Left lung (tissue), 10 donors: ENCODE results near the gene RPL13. TPM values are rescaled to one million over a fixed set of nuclear protein-coding genes. Genes with fewer than 3 reads are reported as not detected.
A peak's percentile ranks its signal among the peaks of the same experiment; 100 is the strongest.

Experiments used
- ATAC-seq: fragments of 200-7000 bp; cut with Tn5 transposase; one replicate; pipeline ENCODE4 v1.9.1; 2020; ENCODE audit warnings: moderate library complexity
- DNase-seq, 4 donors: peaks; one replicate each; pipeline ENCODE4 v3.0.0-alpha.2; 2013 to 2020
- H3K27ac ChIP-seq, 2 donors: fragments of 200-600 bp; sonication (generic) in 1 of 2; one replicate each; pipeline versions ENCODE4 v1.5.0 to v1.8.0; 2020 to 2021
- H3K27me3 ChIP-seq, 2 donors: fragments of 200-600 bp; sonication (generic) in 1 of 2; one replicate each; pipeline versions ENCODE4 v1.5.0 to v1.8.0; 2020 to 2021
- H3K36me3 ChIP-seq, 2 donors: fragments of 200-600 bp; sonication (generic) in 1 of 2; one replicate each; pipeline versions ENCODE4 v1.5.0 to v1.8.0; 2020 to 2021
- H3K4me1 ChIP-seq, 2 donors: fragments of 200-600 bp; one replicate each; pipeline ENCODE4 v1.8.0; 2021
- H3K4me3 ChIP-seq, 2 donors: fragments of 200-600 bp; sonication (generic) in 1 of 2; one replicate each; pipeline versions ENCODE4 v1.5.0 to v1.8.0; 2020 to 2021; ENCODE audit warnings: mild to moderate bottlenecking in 1 of 2
- H3K9me3 ChIP-seq, 2 donors: fragments of 200-600 bp; sonication (generic) in 1 of 2; one replicate each; pipeline versions ENCODE4 v1.5.0 to v1.8.0; 2020 to 2021
- intact Hi-C, 2 donors: fragments of 100-400 bp; cut with DNase I; formaldehyde crosslinking; loops; one replicate each; pipeline versions ENCODE4 v1.11.2 to v1.14.2; 2022
- polyA plus RNA-seq, 6 donors: library from polyadenylated mRNA; unstranded; fragments of 120-200 nt; gene quantifications; one replicate each; pipeline ENCODE4 v1.2.1, GENCODE V29; 2013; ENCODE audit not compliant: insufficient read length in 6 of 6
- total RNA-seq, 2 donors: library from RNA; stranded (reverse); fragmentation: NEBNext Ultra II Directional; extraction: Animal tissue kit (Norgen Biotek cat#: 25700); gene quantifications; one replicate each; pipeline ENCODE4 v1.2.1, GENCODE V29; 2021
- TF ChIP-seq, protein P1 (sequence below), 2 donors: fragments of 200-600 bp; sonication (generic) in 1 of 2; IDR thresholded peaks; one replicate each; pipeline versions ENCODE4 v1.5.0 to v1.8.0; 2021; ENCODE audit warnings: antibody characterized with exemption in 2 of 2
- donor health status: DM: no; HTN: yes; CAD: no.
- donor health status: DM: no; HTN: no; CAD: no.

RPL13 gene
- total and polyA plus RNA-seq, 8 donors: 1,639 to 3,194 (median 2,418) TPM

GRCh38 chr16:89588413-89589109 lies 28.1 kb downstream of the RPL13 start:
- H3K36me3 ChIP-seq: no peaks in the 10 kb centered on the region
- peak in 1 of 4 donors; percentile 66 for DNase-seq

GRCh38 chr16:89589241-89589926 lies 28.9 kb downstream of the RPL13 start:
- Histone ChIP-seq H3K36me3 (no peaks in the 10 kb centered on the region), H3K4me3 (no peak overlapping the region), H3K4me1 (no peaks in the 10 kb centered on the region), H3K9me3 (no peaks in the 10 kb centered on the region), H3K27me3 (no peaks in the 10 kb centered on the region), H3K27ac (no peak overlapping the region)
- ATAC-seq: no peak
- TF ChIP-seq, protein P1, sequence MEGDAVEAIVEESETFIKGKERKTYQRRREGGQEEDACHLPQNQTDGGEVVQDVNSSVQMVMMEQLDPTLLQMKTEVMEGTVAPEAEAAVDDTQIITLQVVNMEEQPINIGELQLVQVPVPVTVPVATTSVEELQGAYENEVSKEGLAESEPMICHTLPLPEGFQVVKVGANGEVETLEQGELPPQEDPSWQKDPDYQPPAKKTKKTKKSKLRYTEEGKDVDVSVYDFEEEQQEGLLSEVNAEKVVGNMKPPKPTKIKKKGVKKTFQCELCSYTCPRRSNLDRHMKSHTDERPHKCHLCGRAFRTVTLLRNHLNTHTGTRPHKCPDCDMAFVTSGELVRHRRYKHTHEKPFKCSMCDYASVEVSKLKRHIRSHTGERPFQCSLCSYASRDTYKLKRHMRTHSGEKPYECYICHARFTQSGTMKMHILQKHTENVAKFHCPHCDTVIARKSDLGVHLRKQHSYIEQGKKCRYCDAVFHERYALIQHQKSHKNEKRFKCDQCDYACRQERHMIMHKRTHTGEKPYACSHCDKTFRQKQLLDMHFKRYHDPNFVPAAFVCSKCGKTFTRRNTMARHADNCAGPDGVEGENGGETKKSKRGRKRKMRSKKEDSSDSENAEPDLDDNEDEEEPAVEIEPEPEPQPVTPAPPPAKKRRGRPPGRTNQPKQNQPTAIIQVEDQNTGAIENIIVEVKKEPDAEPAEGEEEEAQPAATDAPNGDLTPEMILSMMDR (IDR thresholded peaks at IDR 0.05): no peak
- peak in 1 of 4 donors; percentile 79 for DNase-seq
- intact Hi-C loops: no loop called here

More at GRCh38 chr16:89588413-89589109, 28.1 kb downstream of the RPL13 start:
- no peak for ATAC-seq
- Histone ChIP-seq H3K27me3 (no peaks in the 10 kb centered on the region), H3K4me1 (no peaks in the 10 kb centered on the region), H3K4me3 (no peak overlapping the region), H3K27ac (no peak overlapping the region), H3K9me3 (no peaks in the 10 kb centered on the region)
- TF ChIP-seq, protein P1 (IDR thresholded peaks at IDR 0.05): no peak
- intact Hi-C loops: no loop called here

GRCh38 chr16:89593841-89594240 lies 33.4 kb downstream of the RPL13 start:
- intact Hi-C loops: no loop called here
- Histone ChIP-seq H3K27ac (no peak overlapping the region), H3K4me3 (no peak overlapping the region), H3K36me3 (no peaks in the 10 kb centered on the region), H3K4me1 (no peaks in the 10 kb centered on the region), H3K9me3 (no peaks in the 10 kb centered on the region), H3K27me3 (no peaks in the 10 kb centered on the region)
- TF ChIP-seq, protein P1 (IDR thresholded peaks at IDR 0.05): no peak
- ATAC-seq (no peak), DNase-seq (no peak)

DNA sequence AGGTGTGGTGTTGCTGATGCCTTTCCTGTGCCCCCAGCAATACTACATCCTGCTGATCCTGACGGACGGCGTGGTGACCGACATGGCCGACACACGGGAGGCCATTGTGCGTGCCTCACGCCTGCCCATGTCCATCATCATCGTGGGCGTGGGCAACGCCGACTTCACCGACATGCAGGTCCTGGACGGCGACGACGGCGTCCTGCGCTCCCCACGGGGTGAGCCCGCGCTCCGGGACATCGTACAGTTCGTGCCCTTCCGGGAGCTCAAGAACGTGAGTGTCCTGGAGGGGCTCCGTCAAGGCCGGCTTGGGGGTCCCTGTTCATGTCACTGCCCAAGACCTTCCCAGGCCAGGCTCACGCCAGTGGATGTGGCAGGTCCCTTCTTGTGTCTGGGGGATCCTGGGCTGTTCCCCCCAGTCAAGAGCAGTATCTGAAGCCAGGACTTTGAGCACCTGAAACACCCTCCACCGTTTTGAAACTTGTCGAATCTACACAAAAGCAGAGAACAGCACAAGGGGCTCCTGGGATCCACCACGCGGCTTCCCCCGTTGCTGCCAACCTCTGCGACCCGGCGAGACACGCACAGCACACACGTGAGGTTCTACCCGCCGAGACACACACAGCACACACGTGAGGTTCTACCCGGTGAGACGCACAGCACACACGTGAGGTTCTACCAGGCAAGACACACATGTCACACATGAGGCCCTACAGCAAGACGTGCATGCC lies 35.0 kb downstream of the RPL13 start:
- Histone ChIP-seq H3K4me1 (no peaks in the 10 kb centered on the region), H3K27ac (no peak overlapping the region), H3K27me3 (no peaks in the 10 kb centered on the region), H3K36me3 (no peaks in the 10 kb centered on the region), H3K9me3 (no peaks in the 10 kb centered on the region), H3K4me3 (no peak overlapping the region)
- ATAC-seq (no peak), DNase-seq (peak in 1 of 4 donors; percentile 81)
- TF ChIP-seq, protein P1 (IDR thresholded peaks at IDR 0.05): no peak
- intact Hi-C loops: no loop called here
